HG02852 (cell line): ENCODE results near the gene MOK.

ENCODE experiments used
- ATAC-seq: cut with Tn5 transposase; IDR thresholded peaks from one replicate; pipeline ENCODE4 v1.9.1; 2021; ENCODE audit warnings: mild to moderate bottlenecking, moderate library complexity; ENCODE audit not compliant: unreplicated experiment

Gene MOK

GRCh38 chr14:102285106-102285505 is 19.9 kb downstream of the MOK start:
- no peak for ATAC-seq

DNA sequence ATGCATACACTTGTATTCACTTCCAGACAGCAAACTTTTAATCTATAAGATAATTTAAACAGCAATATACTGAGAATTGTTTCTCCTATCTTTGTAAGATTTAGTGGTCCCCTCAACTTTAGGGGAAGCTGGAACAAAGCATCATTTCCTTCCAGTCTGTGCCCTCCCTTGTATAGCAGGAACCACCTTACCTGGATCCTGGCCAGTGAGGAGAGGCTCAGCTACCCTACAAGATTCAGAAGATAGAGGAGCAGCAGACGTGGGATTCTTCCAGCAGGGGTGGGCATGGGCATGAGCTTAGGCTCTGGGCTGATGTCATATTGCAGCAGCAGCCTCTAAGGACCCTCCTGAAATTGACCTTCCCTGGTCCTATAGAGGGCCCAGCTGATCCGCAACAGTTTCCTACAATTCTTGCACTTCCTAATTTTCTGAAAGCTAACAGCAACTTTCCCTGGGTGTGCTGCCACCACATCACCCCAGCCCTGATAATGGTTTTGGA is 21.3 kb downstream of the MOK start:
- no peak for ATAC-seq

- ATAC-seq, result no peak
These were observed 22.1 kb downstream of the MOK start for GRCh38 chr14:102282751-102283465.

DNA sequence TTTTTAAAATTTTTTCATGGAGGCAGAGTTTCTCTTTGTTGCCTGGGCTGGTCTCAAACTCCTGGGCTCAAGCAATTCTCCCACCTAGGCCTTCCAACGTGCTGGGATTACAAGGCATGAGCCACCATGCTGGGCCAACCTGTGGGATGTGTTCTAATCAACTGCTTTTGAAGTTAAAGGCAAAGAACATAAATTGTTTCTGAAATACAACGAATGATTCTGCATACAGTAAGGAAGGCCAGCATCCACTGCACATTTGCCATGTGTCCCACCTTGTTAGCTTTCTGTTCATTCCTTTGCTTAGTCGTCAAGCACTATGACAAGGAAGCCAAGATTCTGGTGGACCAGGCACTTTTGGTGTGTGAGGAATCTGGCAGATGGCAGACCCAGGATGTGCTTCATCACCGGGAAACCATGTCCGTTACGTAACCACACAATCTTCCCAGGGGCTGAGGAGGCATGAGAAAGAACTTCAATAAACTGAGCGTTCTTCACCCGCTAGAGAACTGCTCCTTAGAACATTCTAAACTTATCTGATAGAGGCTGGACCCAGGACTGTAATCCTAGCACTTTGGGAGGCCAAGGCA is 24.5 kb downstream of the MOK start:
- ATAC-seq, result no peak

DNA sequence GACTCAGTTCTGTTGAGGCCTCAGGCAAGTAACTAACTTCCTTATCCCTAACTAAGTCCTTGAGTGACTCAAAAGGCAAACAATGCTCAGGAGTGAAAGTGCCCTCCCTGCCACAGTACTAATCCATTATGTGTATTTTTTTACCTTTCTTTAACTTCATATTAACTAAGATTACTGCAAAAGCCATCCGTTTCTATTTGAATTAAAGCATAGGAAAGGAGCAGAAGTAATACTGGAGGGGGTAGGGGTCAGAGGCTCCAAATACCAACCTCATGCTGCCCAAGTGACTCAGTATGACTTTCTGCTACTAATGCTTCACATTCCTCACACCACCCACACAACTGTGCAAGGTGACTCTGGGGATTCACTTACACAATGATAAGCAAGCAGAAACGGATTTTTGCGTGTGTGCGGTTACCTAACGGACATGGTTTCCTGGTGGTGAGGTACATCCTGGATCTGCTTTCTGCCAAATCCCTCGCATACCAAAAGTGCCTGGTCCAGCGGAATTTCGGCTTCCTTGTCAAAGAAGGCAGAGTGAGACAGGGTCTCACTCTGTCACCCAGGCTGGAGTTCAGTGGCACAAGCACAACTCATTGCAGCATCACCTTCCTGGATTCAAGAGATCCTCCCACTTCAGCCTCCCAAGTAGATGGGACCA is 25.1 kb downstream of the MOK start:
- no peak for ATAC-seq

GRCh38 chr14:102279282-102279681 is 25.7 kb downstream of the MOK start:
- no peak for ATAC-seq

DNA sequence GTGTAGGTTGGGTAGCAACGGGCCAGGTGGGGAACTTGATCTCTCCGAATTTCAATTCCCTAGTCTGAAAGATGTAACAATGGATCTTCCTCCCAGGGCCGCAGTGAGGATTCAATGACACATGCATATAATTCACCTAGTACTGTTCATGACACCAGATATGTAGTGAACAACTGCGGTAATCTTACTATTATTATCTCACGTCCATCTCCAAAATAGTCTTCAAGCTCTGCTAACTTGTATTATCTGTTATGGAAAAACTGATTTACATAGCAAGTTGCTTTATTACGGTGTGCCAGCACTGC is 26.4 kb downstream of the MOK start:
- no peak for ATAC-seq

- ATAC-seq, result no peak
These were observed 26.9 kb downstream of the MOK start for GRCh38 chr14:102277874-102278630.

DNA sequence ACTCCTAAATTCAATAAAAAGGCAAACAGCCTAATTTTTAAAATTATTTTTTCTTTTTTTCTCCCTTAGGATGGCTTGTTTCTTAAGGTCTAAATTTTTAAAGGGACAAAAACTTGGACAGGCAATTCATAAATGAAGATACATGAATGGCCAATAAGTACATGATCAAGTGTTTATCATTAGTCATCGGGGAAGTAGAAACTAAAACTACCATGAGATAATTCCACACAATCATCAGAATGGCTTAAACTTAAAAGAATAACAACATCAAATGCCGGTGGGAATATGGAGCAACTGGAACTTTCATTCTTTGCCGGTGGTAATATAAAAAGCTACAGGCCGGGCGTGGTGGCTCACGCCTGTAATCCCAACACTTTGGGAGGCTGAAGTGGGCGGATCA is 29.1 kb downstream of the MOK start:
- ATAC-seq, result no peak

DNA sequence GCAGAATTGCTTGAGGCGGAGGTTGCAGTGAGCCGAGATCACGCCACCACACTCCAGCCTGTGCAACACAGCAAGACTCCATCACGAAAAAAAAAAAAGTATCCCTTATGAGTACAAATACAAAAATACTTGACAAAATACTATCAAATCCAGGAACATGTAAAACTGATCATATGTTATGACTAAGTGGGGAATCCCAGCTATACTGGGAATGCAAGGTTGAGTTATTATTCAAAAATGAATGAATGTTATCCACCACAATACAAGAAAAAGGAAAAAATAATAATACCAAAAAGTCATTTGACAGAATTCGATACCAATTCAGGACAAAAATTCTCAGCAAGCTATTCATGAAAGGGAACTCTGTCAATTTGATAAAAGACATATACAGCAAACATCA is 32.6 kb downstream of the MOK start:
- ATAC-seq, result no peak

- ATAC-seq, result no peak
These were observed 40.2 kb downstream of the MOK start for GRCh38 chr14:102264775-102265174.

DNA sequence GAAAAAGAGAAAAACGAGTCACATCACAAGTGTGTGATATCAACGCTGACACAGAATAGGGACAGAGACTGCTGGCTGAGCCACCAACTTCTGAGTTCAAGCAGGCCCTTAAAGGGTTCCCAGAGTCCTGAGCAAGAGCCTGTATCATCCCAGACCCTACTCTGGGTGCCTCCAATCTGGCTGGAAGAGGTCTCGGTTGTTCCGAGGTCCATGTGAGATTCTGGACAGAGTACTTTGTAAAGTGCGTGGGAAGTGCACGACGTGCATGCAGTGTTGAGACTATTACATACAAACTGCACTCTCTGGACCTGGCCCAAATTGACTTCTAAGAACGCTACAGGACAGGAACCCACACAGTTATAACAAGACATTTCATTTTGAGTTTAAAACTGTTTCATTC is 40.6 kb downstream of the MOK start:
- ATAC-seq, result no peak

- no peak for ATAC-seq
These were observed 42.0 kb downstream of the MOK start for GRCh38 chr14:102262929-102263462.

DNA sequence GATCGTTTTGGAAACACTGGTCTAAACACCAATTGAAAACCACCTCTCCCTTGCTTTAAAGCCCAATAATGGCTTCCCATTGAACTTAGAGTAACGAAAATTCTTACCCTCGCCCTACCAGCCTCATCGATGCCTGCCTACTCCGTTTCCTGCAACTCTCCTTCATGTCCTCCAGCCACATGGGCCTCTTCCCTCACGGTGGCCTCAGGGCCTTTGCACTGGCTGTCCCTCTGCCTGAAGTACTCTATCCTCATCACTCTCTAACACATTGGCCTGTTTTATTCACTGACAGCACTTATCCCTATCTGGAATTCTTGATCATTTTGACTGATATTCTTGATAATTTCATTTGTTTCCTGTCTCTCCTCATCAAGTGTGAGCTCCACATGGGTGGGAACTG is 46.8 kb downstream of the MOK start:
- no peak for ATAC-seq

DNA sequence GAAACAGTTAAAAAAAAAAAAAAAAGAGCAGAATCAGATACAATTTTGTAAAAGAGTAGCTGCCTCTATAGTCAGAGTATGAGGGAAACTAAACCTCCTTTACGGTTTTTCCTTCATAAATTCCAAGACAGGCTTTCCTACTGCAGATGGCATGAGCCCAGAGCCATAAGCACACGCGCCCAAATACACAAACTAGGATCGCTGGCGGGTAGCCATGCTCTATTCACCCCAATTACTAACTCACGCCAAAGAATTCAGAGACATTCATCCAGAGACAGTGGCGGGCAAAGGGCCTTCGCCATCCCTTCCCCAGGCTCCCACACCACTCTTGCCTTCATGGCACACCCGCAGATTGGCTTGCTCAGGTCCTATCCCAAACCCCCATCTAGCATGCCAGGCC is 48.2 kb downstream of the MOK start:
- no peak for ATAC-seq

GRCh38 chr14:102255401-102256190 is 49.4 kb downstream of the MOK start:
- ATAC-seq, result no peak

- ATAC-seq, result no peak
These were observed 51.8 kb downstream of the MOK start for GRCh38 chr14:102252834-102253801.

- ATAC-seq, result no peak
These were observed 53.8 kb downstream of the MOK start for GRCh38 chr14:102251161-102251560.

DNA sequence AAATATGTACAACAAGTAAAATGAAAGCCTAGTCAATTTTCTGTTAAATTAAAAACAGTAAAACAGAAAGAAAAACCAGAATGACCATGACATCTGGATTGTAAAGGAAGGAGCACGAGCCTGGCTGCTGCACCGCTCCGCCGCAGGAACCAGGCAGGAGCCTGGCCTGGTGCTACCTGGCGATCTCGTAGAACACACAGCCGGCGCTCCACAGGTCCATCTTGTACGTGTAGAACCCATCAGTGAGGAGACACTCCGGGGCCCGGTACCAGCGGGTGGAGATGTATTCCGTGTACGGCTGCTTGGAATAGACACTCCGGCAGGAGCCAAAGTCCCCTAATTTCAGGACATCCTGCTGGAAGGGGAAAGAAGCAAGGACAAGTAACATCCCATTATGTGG is 54.3 kb downstream of the MOK start:
- ATAC-seq, result no peak
